GM19324 (cell line): Measurements from ENCODE around the gene PIM3.

Experiments used
- ATAC-seq: cut with Tn5 transposase; IDR thresholded peaks from one replicate; pipeline ENCODE4 v1.9.1; 2021; ENCODE audit warnings: mild to moderate bottlenecking, moderate library complexity; ENCODE audit not compliant: unreplicated experiment, low FRiP score

PIM3 gene

DNA sequence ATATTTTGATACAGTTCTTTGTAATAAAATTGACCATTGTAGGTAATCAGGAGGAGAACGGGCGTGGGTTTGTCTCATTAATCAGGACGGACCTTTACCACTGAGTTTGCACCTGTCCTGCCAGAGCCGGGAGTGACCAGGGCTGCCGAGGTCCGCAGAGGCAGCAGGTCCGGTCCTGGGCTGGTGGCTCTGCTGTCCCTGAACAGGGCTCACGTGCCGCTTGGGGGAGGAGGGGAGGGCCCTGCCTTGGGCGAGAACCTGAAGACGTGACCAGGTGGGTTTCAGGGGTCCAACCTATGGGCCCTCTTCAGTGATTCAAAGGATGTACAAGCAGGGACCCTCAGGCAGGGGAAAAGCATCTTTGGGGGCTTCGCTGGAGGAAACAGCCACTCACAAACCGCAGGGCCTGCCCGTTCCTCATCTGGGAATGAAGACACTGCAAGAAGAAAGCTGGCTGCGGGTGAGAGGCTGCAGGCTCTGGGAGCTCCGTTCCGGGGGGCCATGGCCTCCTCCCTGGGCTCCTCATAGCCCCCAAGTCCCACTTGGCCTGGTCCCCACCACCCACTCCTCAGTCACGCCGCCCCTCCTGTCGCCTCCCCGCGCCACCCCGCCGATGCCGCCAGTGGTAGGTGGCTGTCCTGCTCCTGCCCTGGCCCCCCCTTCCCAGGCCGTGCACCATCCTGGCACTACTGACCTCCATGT, 32.9 kb upstream of the PIM3 start:
- no peak for ATAC-seq

DNA sequence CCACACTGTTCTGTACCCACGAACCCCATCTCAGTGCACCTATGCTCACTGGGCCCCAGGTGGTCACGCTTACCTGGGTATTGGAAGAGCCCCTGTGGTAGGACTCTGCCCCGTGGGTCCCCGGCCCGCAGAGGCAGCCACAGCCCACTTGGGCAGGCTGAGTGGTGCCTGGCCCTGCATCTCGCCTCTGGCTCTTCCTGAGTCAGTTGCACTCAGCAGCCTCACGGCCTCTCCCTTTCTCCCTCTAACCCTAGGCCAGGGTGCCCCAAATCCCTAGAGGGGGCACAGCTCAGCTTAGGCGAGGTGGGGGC, 32.4 kb upstream of the PIM3 start:
- ATAC-seq: no peak

DNA sequence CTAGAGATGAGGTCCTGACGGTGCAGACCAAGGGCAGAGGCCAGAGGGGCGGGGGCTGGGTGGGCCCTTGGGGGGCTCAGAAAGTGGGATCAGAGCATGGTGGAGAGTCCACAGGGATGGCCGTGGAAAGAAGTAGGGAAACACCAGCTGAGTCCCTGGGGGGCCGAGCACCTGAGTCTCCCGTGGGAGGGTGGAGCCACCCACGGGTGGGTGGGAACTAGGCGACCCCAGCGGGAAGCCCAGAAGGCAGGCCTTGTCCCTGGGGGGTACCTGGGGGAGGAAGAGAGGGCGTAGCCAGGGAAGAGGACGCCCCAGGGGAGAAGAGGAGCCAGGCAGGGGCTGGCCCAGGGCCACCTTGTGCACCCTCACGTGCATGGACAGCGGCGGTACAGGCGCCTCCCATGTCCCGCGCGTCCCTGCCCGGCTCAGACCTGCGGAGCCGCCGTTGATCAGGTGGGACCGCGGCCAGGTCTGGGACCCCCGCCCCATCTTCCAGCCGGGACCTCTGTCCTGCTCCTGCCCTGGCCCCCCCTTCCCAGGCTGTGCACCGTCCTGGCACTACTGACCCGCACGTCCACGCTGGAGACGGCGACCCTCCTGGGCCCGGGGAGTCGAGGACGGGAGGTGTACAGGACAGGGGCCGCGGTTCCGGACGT, 31.9 kb upstream of the PIM3 start:
- ATAC-seq: no peak

DNA sequence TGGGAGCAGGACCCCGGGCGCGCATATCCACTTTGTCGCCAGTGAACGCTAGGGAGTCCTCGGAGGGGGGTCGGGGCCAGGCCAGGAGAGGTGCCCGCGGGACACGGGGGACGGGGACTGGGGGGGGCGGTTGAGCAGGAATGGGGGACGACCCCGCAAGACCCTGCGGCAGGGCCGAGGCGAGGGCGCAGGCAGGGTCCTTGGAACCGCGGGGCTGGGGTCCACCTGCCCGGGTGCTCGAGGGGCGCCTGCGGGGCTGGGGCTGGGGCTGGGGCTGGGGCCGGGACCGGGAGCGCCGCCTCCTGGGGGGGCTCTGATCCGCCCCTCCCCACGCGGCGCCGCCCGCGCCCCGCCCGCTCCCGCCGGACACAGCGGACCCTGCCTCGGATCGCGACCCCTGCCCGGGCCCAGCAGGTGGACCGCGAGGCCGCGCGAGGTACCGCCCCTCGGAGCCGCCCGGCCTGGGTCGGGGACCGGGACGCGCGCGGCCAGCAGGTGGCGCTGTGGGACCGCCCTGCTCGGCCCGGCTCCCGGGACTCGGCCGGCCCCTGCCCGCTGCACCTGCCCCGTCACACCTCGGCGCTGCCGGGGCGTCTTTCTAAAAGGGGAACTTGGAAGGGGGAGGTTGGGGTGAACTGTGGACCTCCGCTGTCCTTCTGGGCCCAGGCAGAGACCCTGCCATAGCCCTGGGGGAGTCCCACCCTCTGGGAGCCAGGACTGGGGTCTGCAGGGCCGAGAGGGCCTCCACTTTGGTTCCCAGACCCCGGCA, 31.2 kb upstream of the PIM3 start:
- ATAC-seq: peak; percentile 38

DNA sequence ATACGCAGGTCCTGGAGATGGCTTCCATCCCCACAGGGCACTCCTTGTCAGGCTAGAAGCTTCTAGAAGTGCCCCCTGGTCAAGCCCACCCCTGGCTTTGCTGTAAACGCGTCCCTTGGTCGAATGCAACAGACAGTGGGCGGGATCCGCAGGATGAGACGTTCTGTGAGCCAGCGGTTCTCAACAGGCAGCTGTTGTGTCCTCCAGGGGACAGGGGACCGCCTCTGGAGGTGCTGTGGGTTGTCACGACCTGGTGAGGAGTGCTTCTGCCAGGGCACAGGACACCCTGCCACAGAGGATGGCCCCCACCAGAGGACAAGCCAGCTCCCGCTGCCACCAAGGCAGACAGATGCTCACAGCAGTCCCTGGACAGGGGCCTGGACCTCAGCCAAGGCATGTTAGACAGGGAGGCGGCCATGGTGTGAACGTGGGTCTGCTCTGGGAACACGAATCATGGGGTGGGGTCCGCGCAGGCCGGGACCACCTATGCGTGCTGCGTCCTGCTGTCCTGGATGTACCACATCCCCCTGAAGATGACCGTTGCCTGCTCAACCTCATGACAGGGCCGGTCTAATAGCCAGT, 30.5 kb upstream of the PIM3 start:
- ATAC-seq: no peak

DNA sequence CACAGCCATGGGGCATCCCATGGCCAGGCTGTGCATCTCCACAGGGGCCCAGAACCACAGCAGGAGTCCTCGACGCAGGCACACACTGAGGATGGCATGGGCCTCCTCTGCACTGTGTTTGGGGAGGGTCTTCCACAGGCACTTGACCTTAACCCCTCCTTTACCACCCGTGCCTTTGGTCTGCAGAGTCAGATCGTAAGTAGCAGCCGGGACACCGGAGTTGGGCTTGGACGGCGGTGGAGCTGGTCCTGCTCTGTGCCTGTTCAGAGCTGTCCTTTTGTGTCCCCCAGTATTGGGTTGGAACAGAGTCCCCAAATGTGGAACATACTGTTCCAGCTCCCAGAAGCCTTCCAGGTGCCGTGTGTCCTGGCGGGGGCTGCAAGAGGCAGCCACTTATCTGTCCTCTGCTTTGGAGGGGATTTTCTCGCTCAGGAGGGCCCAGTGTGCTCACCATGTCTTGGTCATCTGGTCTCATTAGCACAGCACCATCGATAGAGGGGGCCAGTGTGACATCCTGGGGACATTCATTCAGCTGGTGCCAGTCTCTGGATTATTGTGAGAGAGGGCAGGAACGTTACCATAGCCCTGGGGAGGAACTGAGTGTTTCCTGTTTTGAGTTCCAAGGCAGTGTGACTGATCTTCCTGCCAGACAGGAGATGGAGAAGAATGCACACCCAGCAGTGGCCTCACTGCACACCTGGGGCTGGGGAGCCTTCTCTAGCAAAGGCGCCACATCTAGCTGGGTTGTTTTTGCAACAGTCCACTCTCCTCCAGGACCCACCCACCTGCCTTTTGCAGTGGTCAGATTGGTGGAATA, 29.8 kb upstream of the PIM3 start:
- ATAC-seq: no peak

DNA sequence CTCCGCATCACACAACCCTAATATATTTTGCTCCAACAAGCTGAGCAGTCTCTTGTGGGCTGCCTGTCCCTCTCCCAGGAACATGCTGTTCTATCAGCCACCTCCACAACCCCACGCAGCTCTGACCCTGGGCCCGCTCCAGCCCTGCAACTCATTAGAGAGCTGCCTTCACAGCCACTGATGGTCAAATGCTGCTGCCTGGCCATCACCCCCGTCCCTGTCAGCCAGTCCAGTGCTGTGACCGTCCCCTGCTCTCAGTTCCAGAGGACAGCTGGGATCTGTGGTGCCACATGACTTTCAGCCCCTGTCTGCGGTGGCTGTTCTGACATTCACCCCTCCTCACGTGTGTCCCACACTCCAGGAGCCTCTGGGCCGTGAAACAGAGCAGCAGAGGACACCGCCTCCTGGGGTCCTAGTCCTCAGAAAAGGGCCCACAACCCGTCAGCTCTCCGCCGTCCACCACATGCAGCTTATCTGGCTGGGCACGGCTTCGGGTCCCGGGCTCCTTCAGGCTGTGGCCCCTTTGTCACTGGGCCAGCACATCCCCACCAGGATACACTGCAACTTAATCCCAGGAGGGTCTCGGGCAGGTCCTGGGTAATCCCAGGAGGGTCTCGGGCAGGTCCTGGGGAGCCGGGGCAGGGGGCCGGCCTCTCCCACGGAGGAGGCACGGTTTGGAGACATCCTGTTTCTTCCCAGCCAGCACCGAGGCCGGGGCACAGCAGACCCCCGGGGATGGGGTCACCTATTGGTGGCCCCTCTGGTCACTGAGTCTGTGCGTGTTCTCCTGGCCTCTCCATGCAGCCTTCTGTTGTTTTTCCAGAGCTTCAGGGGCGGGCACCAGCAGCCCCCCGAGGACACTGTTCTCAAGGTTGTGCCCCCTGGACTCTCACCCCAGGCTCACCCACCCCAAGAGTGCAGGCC, 27.1 kb upstream of the PIM3 start:
- ATAC-seq: no peak

DNA sequence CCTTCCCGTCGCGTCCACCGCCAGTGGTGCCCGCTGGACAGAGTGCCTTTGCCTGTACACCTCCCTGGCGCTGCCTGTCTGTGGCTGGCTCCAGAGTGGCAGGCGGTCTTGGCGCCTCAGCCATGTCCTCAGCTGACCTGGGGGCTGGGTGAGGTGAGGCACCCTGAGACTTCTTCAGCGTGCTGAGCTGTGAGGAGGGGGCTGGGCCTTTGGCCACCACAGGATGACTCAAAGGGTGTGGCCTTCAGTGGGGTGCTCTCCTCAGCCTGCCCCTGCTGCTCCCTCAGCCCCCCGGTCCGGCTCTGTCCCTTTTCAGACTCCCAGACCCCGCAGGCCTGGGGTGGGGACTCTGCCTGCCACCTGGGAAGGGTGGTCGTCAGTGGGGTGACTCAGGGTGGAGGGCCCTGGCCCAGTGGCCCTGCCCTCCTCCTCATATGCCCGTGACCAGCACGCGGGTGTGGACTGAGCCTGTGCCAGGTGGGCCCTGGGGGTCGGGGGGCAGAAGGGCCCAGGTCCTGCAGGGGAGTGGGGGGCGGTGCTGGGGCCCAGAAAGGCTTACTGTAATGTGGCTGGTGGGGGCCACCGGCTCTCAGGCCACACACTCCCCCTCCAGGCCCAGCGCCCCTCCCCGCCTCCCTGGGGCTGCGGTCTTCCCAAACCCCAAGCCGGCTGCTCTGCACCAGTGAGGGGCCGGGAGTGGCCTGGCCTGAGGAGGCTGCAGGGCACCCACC, 26.2 kb upstream of the PIM3 start:
- ATAC-seq: no peak

DNA sequence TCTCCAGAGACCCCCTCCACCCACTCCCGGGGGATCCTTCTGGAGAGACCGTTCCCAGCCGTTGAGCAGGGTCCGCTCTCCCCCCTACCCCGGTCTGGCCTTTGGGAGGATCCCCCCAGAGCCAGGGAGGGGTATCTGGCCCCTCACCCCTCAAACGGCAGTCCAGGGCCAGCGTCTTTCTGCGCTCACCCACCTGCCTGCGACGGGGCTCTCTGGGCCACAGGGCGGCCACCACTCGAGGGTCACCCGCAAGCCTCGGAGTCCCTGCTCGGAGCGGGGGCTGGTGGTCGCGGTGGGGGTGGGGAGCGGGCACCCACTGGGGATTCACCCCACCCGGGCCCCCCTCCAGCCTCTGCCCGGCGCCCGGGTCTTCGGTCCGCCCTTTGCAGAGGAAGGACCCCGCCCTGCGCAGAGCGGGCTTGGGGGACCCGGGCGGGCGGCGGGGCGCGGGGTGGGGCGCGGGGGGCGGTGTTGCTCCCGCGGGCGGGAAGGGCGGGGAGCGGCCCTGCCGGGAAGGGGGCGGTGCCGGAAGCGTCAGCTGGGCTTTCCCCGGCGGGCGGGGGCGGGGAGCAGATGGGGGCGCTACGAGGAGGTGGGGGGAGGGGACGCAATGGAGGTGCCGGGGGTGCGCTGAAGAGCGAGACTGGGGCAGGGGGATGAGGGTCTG, 25.5 kb upstream of the PIM3 start:
- no peak for ATAC-seq

DNA sequence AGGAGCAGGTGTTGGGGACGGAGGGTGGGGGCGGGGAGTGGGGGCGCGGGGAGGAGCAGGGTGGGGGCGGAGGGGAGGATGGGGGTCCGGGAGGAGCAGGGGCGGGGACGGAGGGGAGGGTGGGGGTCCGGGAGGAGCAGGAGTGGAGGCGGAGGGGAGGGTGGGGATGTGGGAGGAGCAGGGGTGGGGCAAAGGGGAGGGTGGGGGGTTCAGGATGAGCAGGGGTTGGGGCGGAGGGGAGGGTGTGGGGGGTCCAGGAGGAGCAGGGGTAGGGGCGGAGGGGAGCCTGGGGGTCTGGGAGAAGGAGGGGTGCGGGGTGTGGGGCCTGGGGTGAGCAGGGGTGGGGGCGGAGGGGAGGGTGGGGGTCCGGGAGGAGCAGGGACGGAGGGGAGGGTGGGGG, 25.0 kb upstream of the PIM3 start:
- ATAC-seq: no peak

DNA sequence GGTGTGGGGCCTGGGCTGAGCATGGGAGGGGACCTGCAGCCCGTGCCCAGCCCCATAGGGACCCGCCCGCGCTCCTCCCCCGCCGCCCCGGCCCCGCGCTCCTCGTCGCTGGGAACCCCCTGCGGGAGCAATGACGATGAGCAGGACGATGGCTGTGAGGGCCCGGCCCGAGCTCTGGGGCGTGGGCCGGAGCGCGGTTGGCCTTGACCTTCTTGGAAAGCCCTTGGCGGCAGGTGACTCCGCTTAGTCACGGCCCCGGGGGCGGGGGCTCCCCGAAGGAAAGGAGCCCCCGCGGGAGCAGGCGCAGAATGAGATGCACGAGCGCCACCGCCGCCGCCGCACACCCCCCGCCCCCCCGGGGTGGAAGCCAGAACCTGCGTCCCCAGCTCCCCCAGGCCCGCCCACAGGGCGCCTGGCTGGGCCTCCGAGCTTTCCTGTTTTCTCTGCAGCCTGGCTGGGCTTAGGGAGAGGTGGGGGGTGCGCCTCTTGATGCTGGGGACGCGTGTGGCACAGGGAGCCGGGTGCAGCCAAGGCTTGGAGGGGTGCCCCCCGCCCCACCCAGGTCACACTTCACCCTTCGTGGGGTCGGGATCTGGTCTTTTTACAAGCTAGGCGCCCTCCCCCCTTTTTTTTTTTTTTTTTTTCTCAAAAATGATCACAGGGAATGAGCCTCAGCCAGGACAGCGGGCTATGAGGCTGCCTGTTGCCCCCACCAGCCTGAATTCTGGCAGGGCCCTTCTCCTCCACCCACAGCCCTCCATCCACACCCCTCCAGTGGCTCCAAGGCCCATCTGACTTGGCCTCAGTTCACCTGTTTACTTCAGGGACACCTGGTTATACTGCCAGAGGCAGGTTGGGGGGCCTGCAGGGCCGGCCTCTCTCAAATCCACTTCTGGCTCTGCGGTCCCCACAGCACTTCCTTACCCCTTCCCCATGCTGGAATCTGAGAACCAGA, 24.3 kb upstream of the PIM3 start:
- ATAC-seq: peak; percentile 55

DNA sequence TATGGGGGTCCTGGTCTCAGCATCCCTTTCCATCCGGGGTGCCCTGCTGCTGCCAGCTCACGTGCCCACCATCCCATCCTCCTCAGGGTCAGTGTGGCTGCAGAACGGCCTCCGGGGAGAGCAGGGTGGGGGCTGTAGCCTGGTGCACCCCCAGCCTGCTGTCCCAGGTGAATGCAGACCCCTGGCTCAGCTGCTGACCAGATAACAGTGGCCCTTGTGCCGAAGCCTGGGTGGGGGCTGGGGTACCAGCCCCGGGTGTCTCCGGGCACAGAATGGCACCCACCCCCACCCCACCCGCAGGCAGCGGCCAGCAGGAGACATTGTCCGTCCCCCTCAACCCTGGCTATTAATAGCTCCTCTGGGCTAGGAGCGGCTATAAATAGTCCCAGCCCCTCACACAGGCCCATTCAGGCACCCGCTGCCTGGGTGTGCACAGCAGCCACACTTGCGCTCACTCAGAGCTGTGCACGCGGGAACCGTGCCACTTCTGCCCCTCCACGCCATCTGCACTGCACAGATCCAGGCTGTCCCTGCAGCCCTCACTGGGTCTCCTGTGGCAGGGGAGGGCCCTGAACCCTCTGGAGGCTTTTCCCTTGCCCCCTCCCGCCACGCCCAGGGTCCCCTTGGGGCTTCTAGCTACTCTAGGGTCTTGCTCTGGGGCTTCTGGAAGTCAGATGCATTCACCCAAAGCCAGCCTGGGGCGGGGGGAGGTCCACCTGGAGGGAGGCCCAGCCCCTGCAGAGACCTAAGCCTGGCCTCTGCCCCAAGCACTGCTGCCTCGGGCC, 23.4 kb upstream of the PIM3 start:
- ATAC-seq: no peak

DNA sequence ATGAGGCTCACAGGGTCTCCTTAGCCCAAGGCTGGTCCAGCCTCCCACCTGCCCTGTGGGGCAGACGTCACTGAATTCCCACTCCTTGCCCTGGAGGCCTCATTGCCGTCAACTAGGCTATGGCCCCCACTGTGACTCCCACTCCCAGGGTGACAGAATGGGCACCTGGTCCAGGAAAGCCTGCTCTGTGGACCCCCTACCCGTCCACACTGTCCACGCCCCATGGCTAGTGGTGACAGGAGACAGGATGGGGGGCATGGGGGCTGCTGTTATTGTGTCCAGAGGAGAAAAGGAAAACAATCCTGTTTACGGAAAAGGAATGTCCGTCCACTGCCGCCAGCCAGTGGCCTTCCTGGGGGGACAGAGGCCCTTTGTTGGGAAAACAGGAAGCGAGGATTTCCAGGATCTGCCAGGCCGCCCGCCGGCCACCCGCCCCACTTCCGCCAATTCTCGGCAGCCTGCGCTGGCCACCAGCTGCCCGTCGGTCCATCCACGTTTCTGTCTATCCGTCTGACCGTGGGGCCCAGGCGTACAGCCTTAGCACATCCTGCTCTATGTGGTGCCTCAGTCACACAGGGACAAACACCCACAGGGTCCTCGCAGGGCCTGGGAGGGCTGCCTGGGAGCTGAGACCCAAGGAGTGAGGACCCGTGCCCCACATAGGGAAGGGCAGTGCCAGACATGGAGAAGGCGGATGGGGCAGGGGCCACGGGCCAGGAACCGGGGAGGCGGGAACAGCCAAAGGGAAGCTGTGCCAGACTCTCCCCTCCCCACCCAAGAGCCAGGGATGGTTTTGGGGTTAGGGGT, 22.6 kb upstream of the PIM3 start:
- ATAC-seq: no peak

DNA sequence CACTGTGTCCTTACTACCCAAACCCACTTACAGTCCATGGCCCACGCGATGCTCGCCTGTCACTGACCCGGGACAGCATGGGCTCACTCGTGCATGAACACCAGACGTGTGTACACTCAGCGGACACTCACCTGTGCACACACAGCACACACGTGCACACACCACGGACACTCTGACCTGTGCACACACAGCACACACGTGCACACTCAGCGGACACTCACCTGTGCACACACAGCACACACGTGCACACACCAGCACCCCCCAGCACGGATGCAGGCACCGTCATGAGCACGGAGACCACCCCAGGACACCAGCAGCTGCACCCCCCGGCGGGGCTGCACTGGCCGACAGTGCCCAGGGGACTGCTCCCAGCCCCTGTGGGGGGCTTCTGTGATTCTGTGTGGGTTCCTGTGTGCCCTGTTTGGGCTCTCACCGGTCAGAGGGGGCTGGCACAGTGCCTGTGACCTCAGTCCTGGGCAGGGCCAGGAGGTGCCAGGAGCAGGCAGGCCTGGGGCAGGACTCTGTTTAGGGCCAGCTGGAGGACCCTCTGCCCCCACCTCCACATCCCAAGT, 21.9 kb upstream of the PIM3 start:
- ATAC-seq: no peak

DNA sequence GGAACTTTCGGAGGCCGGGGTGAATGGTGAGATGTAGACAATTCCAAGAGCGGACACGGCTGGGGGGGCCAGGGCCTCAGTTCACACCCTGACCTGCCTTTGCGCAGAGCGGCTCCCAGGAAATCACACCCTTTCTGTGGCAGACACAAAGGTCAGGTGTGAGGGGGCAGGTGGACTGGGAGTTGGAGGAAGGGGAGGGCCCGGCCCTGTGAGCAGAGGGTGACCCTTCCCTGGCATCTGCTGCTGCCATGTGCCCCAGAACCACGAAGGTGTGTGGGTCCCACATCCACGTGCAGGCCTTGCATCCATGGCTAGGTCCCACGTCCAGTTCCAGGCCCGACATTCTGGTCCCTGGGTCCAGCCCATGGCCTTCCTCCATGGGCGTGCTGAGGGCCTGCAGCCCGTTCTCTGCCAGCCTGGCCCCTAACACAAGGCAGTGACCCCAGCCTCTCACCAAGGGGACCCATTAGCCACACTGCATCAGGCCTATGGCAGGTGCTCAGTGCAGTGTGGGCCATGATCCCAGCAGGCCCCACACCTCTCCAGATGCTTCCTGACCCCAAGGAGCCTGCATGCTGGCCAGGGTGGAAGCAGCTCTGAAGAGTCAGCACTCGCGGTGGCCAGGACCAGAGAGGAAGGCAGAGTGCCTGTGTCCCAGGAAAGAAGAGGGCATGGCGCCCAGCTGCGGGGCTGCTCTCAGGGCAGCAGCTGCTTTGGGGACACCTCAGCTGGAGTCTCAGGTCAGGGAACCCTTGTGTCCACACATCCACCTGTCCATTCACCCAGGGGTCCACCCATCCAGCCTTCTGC, 18.9 kb upstream of the PIM3 start:
- no peak for ATAC-seq
